GM20000 (cell line): Measurements from ENCODE around the gene FBXL4.

Experiments used
- DNase-seq: peaks from one replicate; pipeline ENCODE4 v3.0.0; 2012; ENCODE audit warnings: low spot score
- CTCF ChIP-seq: IDR thresholded peaks from 2 replicates; pipeline ENCODE4 v1.5.1; 2012; ENCODE audit warnings: mild to moderate bottlenecking, control low read depth; ENCODE audit errors: extremely low read depth, missing control alignments

The FBXL4 gene

GRCh38 chr6:98848539-98849242, 99.1 kb downstream of the FBXL4 start:
- no peak for TF ChIP-seq CTCF
- peak; percentile 5 for DNase-seq

- DNase-seq: peak; percentile 47
- TF ChIP-seq CTCF: peak; percentile 3
Measured at GRCh38 chr6:98847779-98848538, 99.8 kb downstream of the FBXL4 start.

GRCh38 chr6:98847416-98847778, 100.3 kb downstream of the FBXL4 start:
- no peak for TF ChIP-seq CTCF
- no peak for DNase-seq

- TF ChIP-seq CTCF: no peak
- DNase-seq: no peak
Measured at GRCh38 chr6:98846021-98846380, 101.7 kb downstream of the FBXL4 start.

- peak; percentile 86 for DNase-seq
- TF ChIP-seq CTCF: peak; percentile 75
Measured at GRCh38 chr6:98845211-98846020, 102.3 kb downstream of the FBXL4 start.

GRCh38 chr6:98844244-98845210, 103.2 kb downstream of the FBXL4 start:
- no peak for DNase-seq
- no peak for TF ChIP-seq CTCF
